ENCODE data around the gene PARP3. TPM values are rescaled to one million over a fixed set of nuclear protein-coding genes. Genes with fewer than 3 reads are reported as not detected.

PARP3 gene
- total and polyA plus RNA-seq, 9 of the 15 experiments (the other 6 are each of a cell fraction or from before 2014, with no cell fraction given): 0.46 to 6.6 (median 4.5) TPM

DNA sequence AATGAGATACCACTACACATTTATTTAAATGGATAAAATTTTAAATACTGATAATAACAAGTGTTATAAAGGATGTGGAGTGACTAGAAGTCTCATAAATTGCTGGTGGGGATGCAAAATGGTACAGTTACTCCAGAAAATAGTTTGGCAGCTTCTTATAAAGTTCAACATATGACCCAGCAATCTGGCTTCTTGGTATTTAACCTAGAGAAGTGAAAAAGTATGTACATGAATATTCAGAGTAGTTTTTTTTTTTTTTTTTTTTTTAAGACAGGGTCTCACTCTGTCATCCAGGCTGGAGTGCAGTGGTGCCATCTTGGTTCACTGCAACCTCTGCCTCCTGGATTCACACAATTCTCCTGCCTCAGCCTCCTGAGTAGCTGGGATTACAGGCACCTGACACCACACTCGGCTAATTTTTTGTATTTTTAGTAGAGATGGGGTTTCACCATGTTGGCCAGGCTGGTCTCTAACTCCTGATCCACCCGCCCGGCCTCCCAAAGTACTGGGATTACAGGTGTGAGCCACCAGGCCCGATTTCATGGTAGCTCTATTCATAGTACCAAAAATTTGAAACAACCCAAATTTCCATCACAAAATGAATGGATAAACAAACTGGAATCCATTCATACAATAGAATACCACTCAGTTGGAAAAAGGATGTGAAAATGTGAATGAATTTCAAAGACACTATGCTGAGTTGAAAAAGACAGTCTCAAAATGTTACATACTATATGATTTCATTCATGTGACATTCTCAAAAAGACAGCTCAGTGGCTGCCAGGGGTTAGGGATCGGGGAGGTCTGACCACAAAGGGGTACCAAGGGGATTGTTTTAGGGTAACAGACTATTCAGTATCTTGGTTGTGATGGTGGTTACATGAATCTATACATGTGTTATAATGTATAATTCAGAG lies 14.8 kb upstream of the PARP3 start:
- BruUV-seq (replicated peaks): no TSS peak
- no peaks in the 10 kb centered on the region for H3K4me1 ChIP-seq (replicated peaks in 1 of 2; ENCODE audit: control insufficient read depth in 2 of 2, insufficient read depth in 2 of 2, low read length in 2 of 2)
- no peaks in the 10 kb centered on the region for H4K20me1 ChIP-seq (replicated peaks; ENCODE audit: control insufficient read depth, insufficient read depth, low read length)
- H3K36me3 ChIP-seq (ENCODE audit: control insufficient read depth, insufficient read depth, low read length): no peaks in the 10 kb centered on the region
- ChIA-PET CTCF (ENCODE audit: low intra/inter-chr PET ratio) (no interaction called here), POLR2A (no interaction called here)
- DNase-seq (ENCODE audit: extremely low read depth in 1 of 4, low spot score in 3 of 4) (no peak), ATAC-seq (no peak), FAIRE-seq (no peak)
- TF ChIP-seq TAF1 (IDR thresholded peaks at IDR 0.05; ENCODE audit: control insufficient read depth, extremely low read depth, insufficient read depth, low read length, severe bottlenecking): no peak
- TF ChIP-seq ETV1 (tag; conservative IDR thresholded peaks at IDR 0.05; ENCODE audit: low read depth): no peak
- TF ChIP-seq MCM5 (IDR thresholded peaks at IDR 0.05; ENCODE audit: low read depth): no peak
- TF ChIP-seq, protein P1, sequence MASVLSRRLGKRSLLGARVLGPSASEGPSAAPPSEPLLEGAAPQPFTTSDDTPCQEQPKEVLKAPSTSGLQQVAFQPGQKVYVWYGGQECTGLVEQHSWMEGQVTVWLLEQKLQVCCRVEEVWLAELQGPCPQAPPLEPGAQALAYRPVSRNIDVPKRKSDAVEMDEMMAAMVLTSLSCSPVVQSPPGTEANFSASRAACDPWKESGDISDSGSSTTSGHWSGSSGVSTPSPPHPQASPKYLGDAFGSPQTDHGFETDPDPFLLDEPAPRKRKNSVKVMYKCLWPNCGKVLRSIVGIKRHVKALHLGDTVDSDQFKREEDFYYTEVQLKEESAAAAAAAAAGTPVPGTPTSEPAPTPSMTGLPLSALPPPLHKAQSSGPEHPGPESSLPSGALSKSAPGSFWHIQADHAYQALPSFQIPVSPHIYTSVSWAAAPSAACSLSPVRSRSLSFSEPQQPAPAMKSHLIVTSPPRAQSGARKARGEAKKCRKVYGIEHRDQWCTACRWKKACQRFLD (CRISPR knock-in tag; IDR thresholded peaks at IDR 0.05): no peak
- TF ChIP-seq, protein P2, sequence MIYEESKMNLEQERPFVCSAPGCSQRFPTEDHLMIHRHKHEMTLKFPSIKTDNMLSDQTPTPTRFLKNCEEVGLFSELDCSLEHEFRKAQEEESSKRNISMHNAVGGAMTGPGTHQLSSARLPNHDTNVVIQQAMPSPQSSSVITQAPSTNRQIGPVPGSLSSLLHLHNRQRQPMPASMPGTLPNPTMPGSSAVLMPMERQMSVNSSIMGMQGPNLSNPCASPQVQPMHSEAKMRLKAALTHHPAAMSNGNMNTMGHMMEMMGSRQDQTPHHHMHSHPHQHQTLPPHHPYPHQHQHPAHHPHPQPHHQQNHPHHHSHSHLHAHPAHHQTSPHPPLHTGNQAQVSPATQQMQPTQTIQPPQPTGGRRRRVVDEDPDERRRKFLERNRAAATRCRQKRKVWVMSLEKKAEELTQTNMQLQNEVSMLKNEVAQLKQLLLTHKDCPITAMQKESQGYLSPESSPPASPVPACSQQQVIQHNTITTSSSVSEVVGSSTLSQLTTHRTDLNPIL (CRISPR knock-in tag; IDR thresholded peaks at IDR 0.05): no peak
- TF ChIP-seq SMARCC2 (IDR thresholded peaks at IDR 0.05; ENCODE audit: low read depth): no peak
- 17% methylated on average over 5 of the region's 5 CpGs for WGBS (ENCODE audit: insufficient coverage, low coverage, missing lambda C conversion rate)
- no peak overlapping the region for H3K4me3 ChIP-seq
- H3K4me2 ChIP-seq (ENCODE audit: insufficient read depth, low read length): no peak overlapping the region
- intact Hi-C loops (cut with micrococcal nuclease): no loop called here
- in situ Hi-C loops (cut with MboI): no loop called here
- H3K79me2 ChIP-seq (ENCODE audit: control insufficient read depth, insufficient read depth, low read length): no peaks in the 10 kb centered on the region
- H2AFZ ChIP-seq (ENCODE audit: low read depth, low read length): no peak overlapping the region
- no peak overlapping the region for H3K27ac ChIP-seq (ENCODE audit: extremely low read depth, low read depth, low read length)
- no peaks in the 10 kb centered on the region; a peak in 1 of 5 replicates for H3K27me3 ChIP-seq (ENCODE audit: control insufficient read depth in 2 of 2, insufficient read depth in 2 of 2, low read length in 2 of 2)
- no peaks in the 10 kb centered on the region for H3K9me3 ChIP-seq (replicated peaks; ENCODE audit: control insufficient read depth, insufficient read depth, low read depth, low read length)
- H3K9ac ChIP-seq (ENCODE audit: insufficient read depth in 1 of 2, low read depth in 2 of 2, low read length in 2 of 2): no peak overlapping the region
- H3K9me1 ChIP-seq (ENCODE audit: control insufficient read depth, insufficient read depth, low read length): no peaks in the 10 kb centered on the region
